HCT116 (cell line): ENCODE measurements around the gene ZNF346. TPM values are rescaled to one million over a fixed set of nuclear protein-coding genes. Genes with fewer than 3 reads are reported as not detected.

Experiments
- ATAC-seq: fragments of 200-7000 bp; cut with Tn5 transposase; 2 replicates; pipeline ENCODE4 v1.9.1; 2020; ENCODE audit warnings: mild to moderate bottlenecking, moderate library complexity
- BruUV-seq: library from RNA; stranded (reverse); fragments of 400-500 nt; replicated peaks from 2 replicates; lab custom pipeline; 2021; lab: Mats Ljungman, UMichigan
- CTCF ChIA-PET: fragments of 300-600 bp; sonication (Branson Sonifier 250); formaldehyde crosslinking; loops from one replicate; lab custom pipeline; 2021; ENCODE audit warnings: antibody characterized with exemption; lab: Charles Lee
- POLR2A ChIA-PET: fragments of 300-600, 350-600 bp; sonication (Branson Sonifier 250); formaldehyde crosslinking; loops from one replicate; lab custom pipeline; 2021; ENCODE audit warnings: antibody characterized with exemption; lab: Charles Lee
- RAD21 ChIA-PET, 2 experiments: fragments of 300-600 bp; sonication (Branson Sonifier 250); formaldehyde crosslinking; loops; one replicate each; lab custom pipeline; 2023; ENCODE audit warnings: low total read pairs in 2 of 2; ENCODE audit not compliant: uncharacterized antibody in 2 of 2, unreplicated experiment in 2 of 2, low non-redundant PET in 1 of 2; lab: Charles Lee
- DNase-seq: peaks from one replicate; pipeline ENCODE4 v3.0.0-alpha.2; 2010; ENCODE audit warnings: low read depth, low spot score
- H2AFZ ChIP-seq: fragments of 200-600 bp; shearing (Covaris generic), sonication (generic); 2 replicates; pipeline ENCODE4 v1.6.1; 2017; ENCODE audit warnings: low read depth, mixed run types, mixed read lengths, antibody characterized with exemption, low read length; ENCODE audit not compliant: poor library complexity, severe bottlenecking
- H3K27ac ChIP-seq: 2 replicates; pipeline ENCODE4 v1.5.1; 2012; ENCODE audit warnings: low read depth, low read length
- H3K27me3 ChIP-seq: fragments of 200-600 bp; sonication (generic); 2 replicates; pipeline ENCODE4 v1.6.1; 2016; ENCODE audit warnings: mixed run types, low read length, mixed read lengths; ENCODE audit not compliant: insufficient read depth
- H3K36me3 ChIP-seq, 2 experiments: fragments of 200-500 bp in 1 of 2; fragments of 200-600 bp in 1 of 2; sonication (Bioruptor generic) in 1 of 2; sonication (generic) in 1 of 2; 2 replicates each; pipeline versions ENCODE4 v1.5.1 to v1.6.1; 2014 to 2016; ENCODE audit warnings: low read length in 2 of 2, inconsistent platforms in 1 of 2, mixed read lengths in 1 of 2, mixed run types in 1 of 2; ENCODE audit not compliant: insufficient read depth in 2 of 2, control insufficient read depth in 1 of 2
- H3K4me1 ChIP-seq, 2 experiments: fragments of 200-600 bp in 1 of 2; sonication (generic) in 1 of 2; 2 replicates each; pipeline versions ENCODE4 v1.5.1 to v1.6.1; 2012 to 2017; ENCODE audit warnings: low read length in 2 of 2, inconsistent platforms in 1 of 2, mild to moderate bottlenecking in 1 of 2, mixed read lengths in 1 of 2, mixed run types in 1 of 2, moderate library complexity in 1 of 2; ENCODE audit not compliant: insufficient read depth in 2 of 2, control insufficient read depth in 1 of 2
- H3K4me2 ChIP-seq: fragments of 200-600 bp; sonication (generic); 2 replicates; pipeline ENCODE4 v1.6.1; 2017; ENCODE audit warnings: mixed run types, low read length, mixed read lengths
- H3K4me3 ChIP-seq, 2 experiments: fragments of 200-600 bp in 1 of 2; sonication (generic) in 1 of 2; replicated peaks in 1 of 2; 2 replicates each; pipeline ENCODE4 v1.5.1; 2011 to 2016; ENCODE audit warnings: low read length in 2 of 2, control low read depth in 1 of 2, low read depth in 1 of 2, mild to moderate bottlenecking in 1 of 2, mixed read lengths in 1 of 2, mixed run types in 1 of 2
- H3K79me2 ChIP-seq: fragments of 200-600 bp; sonication (generic); 2 replicates; pipeline ENCODE4 v1.6.1; 2017; ENCODE audit warnings: mild to moderate bottlenecking, mixed run types, low read length, moderate library complexity, mixed read lengths; ENCODE audit not compliant: insufficient read depth
- H3K9ac ChIP-seq: fragments of 200-600 bp; sonication (generic); 2 replicates; pipeline ENCODE4 v1.6.1; 2016; ENCODE audit warnings: low read length, mixed read lengths
- H3K9me2 ChIP-seq: fragments of 200-600 bp; sonication (generic), shearing (Covaris generic); 2 replicates; pipeline ENCODE4 v1.6.1; 2017; ENCODE audit warnings: mixed run types, mild to moderate bottlenecking, moderate library complexity; ENCODE audit not compliant: insufficient read depth
- H3K9me3 ChIP-seq, 2 experiments: fragments of 200-500 bp in 1 of 2; fragments of 200-600 bp in 1 of 2; sonication (Bioruptor generic) in 1 of 2; sonication (generic) in 1 of 2; 2 replicates each; pipeline ENCODE4 v1.6.1; 2014 to 2017; ENCODE audit warnings: low read length in 2 of 2, mixed read lengths in 2 of 2, inconsistent platforms in 1 of 2, low read depth in 1 of 2, mild to moderate bottlenecking in 1 of 2, mixed run types in 1 of 2, moderate library complexity in 1 of 2; ENCODE audit not compliant: control insufficient read depth in 1 of 2, insufficient read depth in 1 of 2
- H4K20me1 ChIP-seq: fragments of 200-600 bp; sonication (generic), shearing (Covaris generic); 2 replicates; pipeline ENCODE4 v1.6.1; 2017; ENCODE audit warnings: mixed run types, mild to moderate bottlenecking, moderate library complexity; ENCODE audit not compliant: insufficient read depth
- CEBPB ChIP-seq: IDR thresholded peaks from 2 replicates; pipeline ENCODE4 v1.6.1; 2012; ENCODE audit warnings: low read depth
- CTCF ChIP-seq, 3 experiments: fragments of 200-600 bp in 1 of 3; sonication (generic) in 1 of 3; IDR thresholded peaks in 2 of 3; conservative IDR thresholded peaks in 1 of 3; 2 replicates each; pipeline ENCODE4 v1.5.1; 2012 to 2017; ENCODE audit warnings: low read depth in 2 of 3, low read length in 2 of 3, antibody characterized with exemption in 1 of 3, borderline replicate concordance in 1 of 3, control low read depth in 1 of 3, mild to moderate bottlenecking in 1 of 3, mixed read lengths in 1 of 3, mixed run types in 1 of 3, moderate library complexity in 1 of 3; ENCODE audit not compliant: insufficient read depth in 1 of 3
- EGR1 ChIP-seq: IDR thresholded peaks from 2 replicates; pipeline ENCODE4 v1.6.1; 2012; ENCODE audit warnings: low read depth
- POLR2A ChIP-seq: IDR thresholded peaks from 2 replicates; pipeline ENCODE4 v1.7.0; 2011; ENCODE audit warnings: borderline replicate concordance; ENCODE audit not compliant: insufficient read depth, insufficient read length; ENCODE audit errors: extremely low read depth
- REST ChIP-seq: IDR thresholded peaks from 2 replicates; pipeline ENCODE4 v1.6.1; 2012; ENCODE audit warnings: low read depth
- SP1 ChIP-seq: IDR thresholded peaks from 2 replicates; pipeline ENCODE4 v1.6.1; 2012; ENCODE audit warnings: low read depth
- ZNF274 ChIP-seq: fragments of 200-500 bp; sonication (Bioruptor generic); IDR thresholded peaks from 2 replicates; pipeline ENCODE4 v1.6.1; 2014; ENCODE audit warnings: mild to moderate bottlenecking, low read depth, low read length, inconsistent platforms
- intact Hi-C: fragments of 100-400 bp; cut with micrococcal nuclease; formaldehyde crosslinking; loops from 2 replicates; pipeline ENCODE4 v1.10.0; 2022
- total RNA-seq: library from RNA; stranded (reverse); gene quantifications from one replicate; pipeline ENCODE4 v1.2.1, GENCODE V29; 2021; ENCODE audit not compliant: unreplicated experiment
- TF ChIP-seq, protein P1 (sequence below): IDR thresholded peaks from 2 replicates; pipeline ENCODE4 v1.6.1; 2012

Gene ZNF346
- total RNA-seq, 1 experiment from 2014 or later = 13.7 TPM

DNA sequence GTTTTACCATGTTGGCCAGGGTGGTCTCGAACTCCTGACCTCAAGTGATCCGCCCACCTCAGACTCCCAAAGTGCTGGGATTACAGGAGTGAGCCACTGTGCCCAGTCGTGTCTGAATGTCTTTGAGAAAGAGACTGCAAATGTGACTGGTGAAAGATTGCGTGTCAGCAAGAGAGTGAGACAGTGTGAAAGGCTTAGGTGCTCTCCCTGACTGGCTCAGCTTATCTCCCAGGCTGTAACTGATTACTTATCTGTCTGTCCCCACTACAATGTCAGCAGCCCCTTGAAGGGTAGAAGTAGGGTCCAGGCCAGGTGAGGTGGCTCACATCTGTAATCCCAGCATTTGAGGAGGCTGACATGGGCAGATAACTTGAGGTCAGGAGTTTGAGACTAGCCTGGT, 60.9 kb downstream of the ZNF346 start:
- BruUV-seq = no TSS peak
- ChIA-PET POLR2A (no interaction called here), CTCF (interaction anchor here (6.8 kb wide), 1 partner anchor 12 kb away, joined by 64 read pairs; no protein-coding TSS in a partner anchor), RAD21 (no interaction called here)
- no peak overlapping the region for H3K4me3 ChIP-seq
- intact Hi-C loops = no loop called here
- no peaks in the 10 kb centered on the region for H4K20me1 ChIP-seq
- TF ChIP-seq CEBPB (no peak), ZNF274 (no peak), CTCF (IDR thresholded peaks at IDR 0.05 in 2 of 3, conservative IDR thresholded peaks at IDR 0.05 in 1 of 3; ENCODE audit: borderline replicate concordance in 1 of 3, insufficient read depth in 1 of 3, low read depth in 2 of 3, low read length in 2 of 3) (no peak), EGR1 (no peak), REST (no peak), POLR2A (no peak), SP1 (no peak)
- TF ChIP-seq, protein P1, sequence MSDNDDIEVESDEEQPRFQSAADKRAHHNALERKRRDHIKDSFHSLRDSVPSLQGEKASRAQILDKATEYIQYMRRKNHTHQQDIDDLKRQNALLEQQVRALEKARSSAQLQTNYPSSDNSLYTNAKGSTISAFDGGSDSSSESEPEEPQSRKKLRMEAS = no peak
- DNase-seq = no peak
- no peaks in the 10 kb centered on the region for H3K36me3 ChIP-seq
- no peaks in the 10 kb centered on the region for H3K9me3 ChIP-seq
- no peak for ATAC-seq
- H3K4me1 ChIP-seq = peaks cover 6 to 13% of the 10 kb centered on the region in 2 experiments; a peak in 3 of 4 replicates
- H3K9me2 ChIP-seq = no peaks in the 10 kb centered on the region
- no peak overlapping the region for H3K4me2 ChIP-seq
- H3K79me2 ChIP-seq = peaks cover 10% of the 10 kb centered on the region
- no peaks in the 10 kb centered on the region for H3K27me3 ChIP-seq
- H2AFZ ChIP-seq = no peak overlapping the region
- H3K27ac ChIP-seq = no peak overlapping the region
- H3K9ac ChIP-seq = no peak overlapping the region
